MM.1S (cell line): ENCODE data around the gene NARF.

Experiments used
- DNase-seq: peaks from one replicate; pipeline ENCODE4 v3.0.0-alpha.2; 2015
- H2AFZ ChIP-seq: fragments of 300-600 bp; sonication (generic); 2 replicates; pipeline ENCODE4 v1.6.0; 2016; ENCODE audit warnings: antibody characterized with exemption, low read length
- H3F3A ChIP-seq: fragments of 300-600 bp; sonication (generic); 2 replicates; pipeline ENCODE4 v1.6.1; 2016; ENCODE audit warnings: mild to moderate bottlenecking, antibody characterized with exemption, low read length, moderate library complexity, mixed read lengths; ENCODE audit not compliant: insufficient read depth
- H3K27ac ChIP-seq: fragments of 300-600 bp; sonication (generic); 2 replicates; pipeline ENCODE4 v1.5.1; 2016; ENCODE audit warnings: mild to moderate bottlenecking, low read length
- H3K27me3 ChIP-seq: fragments of 300-600 bp; sonication (generic); replicated peaks from 2 replicates; pipeline ENCODE4 v1.6.0; 2016; ENCODE audit warnings: low read length; ENCODE audit not compliant: insufficient read depth
- H3K36me3 ChIP-seq: fragments of 300-600 bp; sonication (generic); replicated peaks from 2 replicates; pipeline ENCODE4 v1.6.1; 2016; ENCODE audit warnings: mild to moderate bottlenecking, low read length, mixed read lengths; ENCODE audit not compliant: insufficient read depth
- H3K4me1 ChIP-seq: fragments of 300-600 bp; sonication (generic); 2 replicates; pipeline ENCODE4 v1.6.1; 2016; ENCODE audit warnings: low read length, mixed read lengths
- H3K4me2 ChIP-seq: fragments of 300-600 bp; sonication (generic); 2 replicates; pipeline ENCODE4 v1.6.0; 2016; ENCODE audit warnings: low read depth, low read length
- H3K4me3 ChIP-seq: fragments of 300-600 bp; sonication (generic); 2 replicates; pipeline ENCODE4 v1.5.1; 2016; ENCODE audit warnings: low read length, mixed read lengths
- H3K79me2 ChIP-seq: fragments of 300-600 bp; sonication (generic); 2 replicates; pipeline ENCODE4 v1.6.1; 2016; ENCODE audit warnings: mixed run types, low read length, mixed read lengths
- H3K9ac ChIP-seq: fragments of 300-600 bp; sonication (generic); 2 replicates; pipeline ENCODE4 v1.6.1; 2016; ENCODE audit warnings: low read length, mixed read lengths
- H3K9me2 ChIP-seq: fragments of 300-600 bp; sonication (generic); replicated peaks from 2 replicates; pipeline ENCODE4 v1.6.1; 2016; ENCODE audit warnings: mild to moderate bottlenecking, low read length, mixed read lengths; ENCODE audit not compliant: insufficient read depth
- H3K9me3 ChIP-seq: fragments of 300-600 bp; sonication (generic); replicated peaks from 2 replicates; pipeline ENCODE4 v1.6.1; 2016; ENCODE audit warnings: mild to moderate bottlenecking, low read length, mixed read lengths; ENCODE audit not compliant: insufficient read depth
- H4K20me1 ChIP-seq: fragments of 300-600 bp; sonication (generic); 2 replicates; pipeline ENCODE4 v1.6.1; 2016; ENCODE audit warnings: mild to moderate bottlenecking, low read length, moderate library complexity, mixed read lengths; ENCODE audit not compliant: insufficient read depth
- EZH2 ChIP-seq: fragments of 300-600 bp; sonication (generic); optimal IDR thresholded peaks from 2 replicates; pipeline ENCODE3; 2017; ENCODE audit warnings: low read depth, mild to moderate bottlenecking, antibody characterized with exemption, low read length, mixed read lengths
- EZH2phosphoT487 ChIP-seq: fragments of 300-600 bp; sonication (generic); IDR thresholded peaks from 2 replicates; pipeline ENCODE4 v1.6.1; 2018; ENCODE audit warnings: antibody characterized with exemption, low read length
- TF ChIP-seq, protein P1 (sequence below): fragments of 300-600 bp; sonication (generic); IDR thresholded peaks from 2 replicates; pipeline ENCODE4 v1.5.1; 2016; ENCODE audit warnings: antibody characterized with exemption, low read length, mixed read lengths

NARF gene

GRCh38 chr17:82463391-82463790 lies 4.8 kb downstream of the NARF start:
- Histone ChIP-seq H3K9me2 (no peaks in the 10 kb centered on the region), H3K4me2 (no peak overlapping the region), H2AFZ (no peak overlapping the region), H4K20me1 (no peaks in the 10 kb centered on the region), H3K79me2 (peaks cover 58% of the 10 kb centered on the region), H3K27me3 (no peaks in the 10 kb centered on the region), H3K27ac (no peak overlapping the region), H3K9ac (no peak overlapping the region), H3F3A (peaks cover 31% of the 10 kb centered on the region), H3K4me1 (peaks cover 22% of the 10 kb centered on the region), H3K9me3 (no peaks in the 10 kb centered on the region), H3K36me3 (no peaks in the 10 kb centered on the region; the same call in 1 of the 2 replicates), H3K4me3 (no peak overlapping the region)
- DNase-seq: no peak
- no peak for TF ChIP-seq EZH2phosphoT487
- TF ChIP-seq, protein P1, sequence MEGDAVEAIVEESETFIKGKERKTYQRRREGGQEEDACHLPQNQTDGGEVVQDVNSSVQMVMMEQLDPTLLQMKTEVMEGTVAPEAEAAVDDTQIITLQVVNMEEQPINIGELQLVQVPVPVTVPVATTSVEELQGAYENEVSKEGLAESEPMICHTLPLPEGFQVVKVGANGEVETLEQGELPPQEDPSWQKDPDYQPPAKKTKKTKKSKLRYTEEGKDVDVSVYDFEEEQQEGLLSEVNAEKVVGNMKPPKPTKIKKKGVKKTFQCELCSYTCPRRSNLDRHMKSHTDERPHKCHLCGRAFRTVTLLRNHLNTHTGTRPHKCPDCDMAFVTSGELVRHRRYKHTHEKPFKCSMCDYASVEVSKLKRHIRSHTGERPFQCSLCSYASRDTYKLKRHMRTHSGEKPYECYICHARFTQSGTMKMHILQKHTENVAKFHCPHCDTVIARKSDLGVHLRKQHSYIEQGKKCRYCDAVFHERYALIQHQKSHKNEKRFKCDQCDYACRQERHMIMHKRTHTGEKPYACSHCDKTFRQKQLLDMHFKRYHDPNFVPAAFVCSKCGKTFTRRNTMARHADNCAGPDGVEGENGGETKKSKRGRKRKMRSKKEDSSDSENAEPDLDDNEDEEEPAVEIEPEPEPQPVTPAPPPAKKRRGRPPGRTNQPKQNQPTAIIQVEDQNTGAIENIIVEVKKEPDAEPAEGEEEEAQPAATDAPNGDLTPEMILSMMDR: no peak
- no peak for TF ChIP-seq EZH2

- Histone ChIP-seq H3K9me3 (no peaks in the 10 kb centered on the region), H3F3A (peaks cover 25% of the 10 kb centered on the region), H3K36me3 (peaks cover 4% of the 10 kb centered on the region), H3K27me3 (no peaks in the 10 kb centered on the region), H2AFZ (no peak overlapping the region), H3K79me2 (peaks cover 55% of the 10 kb centered on the region), H4K20me1 (no peaks in the 10 kb centered on the region), H3K4me3 (no peak overlapping the region), H3K4me1 (peaks cover 22% of the 10 kb centered on the region), H3K9me2 (no peaks in the 10 kb centered on the region), H3K9ac (no peak overlapping the region), H3K27ac (peak overlapping the region; percentile 85; the same call in 1 of the 2 replicates), H3K4me2 (peak overlapping the region; percentile 45; the same call in 1 of the 2 replicates)
- TF ChIP-seq EZH2: no peak
- no peak for TF ChIP-seq EZH2phosphoT487
- TF ChIP-seq, protein P1: no peak
- no peak for DNase-seq
Observed at GRCh38 chr17:82463925-82464566, 5.5 kb downstream of the NARF start.

DNA sequence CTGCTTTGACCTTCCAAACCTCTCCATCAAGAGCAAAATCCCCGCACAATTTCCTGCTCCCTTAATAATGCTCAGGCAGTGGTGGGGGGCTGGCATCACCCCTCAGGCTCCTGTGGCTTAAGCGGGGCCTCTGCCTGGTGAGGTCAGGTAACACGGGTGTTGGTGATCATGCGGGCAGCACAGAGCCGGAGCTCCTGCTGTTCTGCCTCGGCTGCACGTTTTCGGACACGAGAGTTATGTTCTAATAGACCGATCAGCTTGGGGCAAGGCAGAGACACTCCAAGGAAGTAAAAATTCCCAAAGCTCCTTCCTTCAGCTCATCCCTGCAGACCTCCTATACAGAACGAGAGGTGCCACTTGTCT lies 6.0 kb downstream of the NARF start:
- H3K36me3 ChIP-seq: peaks cover 6% of the 10 kb centered on the region
- no peaks in the 10 kb centered on the region for H3K27me3 ChIP-seq
- H3K4me1 ChIP-seq: peaks cover 22% of the 10 kb centered on the region
- TF ChIP-seq, protein P1: no peak
- TF ChIP-seq EZH2 (no peak), EZH2phosphoT487 (no peak)
- DNase-seq: no peak
- peak overlapping the region; percentile 45 for H3K4me2 ChIP-seq
- H3K27ac ChIP-seq: peak overlapping the region; percentile 85
- H3K9me3 ChIP-seq: no peaks in the 10 kb centered on the region
- no peaks in the 10 kb centered on the region for H4K20me1 ChIP-seq
- H2AFZ ChIP-seq: no peak overlapping the region
- H3K4me3 ChIP-seq: no peak overlapping the region
- H3K9me2 ChIP-seq: no peaks in the 10 kb centered on the region
- no peak overlapping the region for H3K9ac ChIP-seq
- H3K79me2 ChIP-seq: peaks cover 50% of the 10 kb centered on the region
- peaks cover 23% of the 10 kb centered on the region for H3F3A ChIP-seq
